Stomach (tissue), 9 donors: Measurements from ENCODE around the gene UPK2. TPM values are rescaled to one million over a fixed set of nuclear protein-coding genes. Genes with fewer than 3 reads are reported as not detected.

Experiments
- DNase-seq, 2 donors: peaks; one replicate each; pipeline versions ENCODE4 v3.0.0 to v3.0.0-alpha.2; 2013 to 2019
- H3K27ac ChIP-seq, 5 donors: fragments of 200-600 bp in 4 of 5; sonication (generic) in 4 of 5; one replicate each; pipeline ENCODE4 v1.5.1; 2013 to 2019; ENCODE audit warnings: mild to moderate bottlenecking in 1 of 5, moderate library complexity in 1 of 5
- H3K27me3 ChIP-seq, 3 donors: fragments of 200-600 bp; sonication (generic); one replicate each; pipeline ENCODE4 v1.5.1; 2017 to 2019; ENCODE audit warnings: mixed run types in 1 of 3
- H3K36me3 ChIP-seq, 4 donors: fragments of 200-600 bp; sonication (generic); 1 replicate in 3 of 4; 2 replicates in 1 of 4; pipeline ENCODE4 v1.5.1; 2016 to 2019
- H3K4me1 ChIP-seq, 4 donors: fragments of 200-600 bp; sonication (generic); one replicate each; pipeline ENCODE4 v1.5.1; 2016 to 2019
- H3K4me3 ChIP-seq, 4 donors: fragments of 200-600 bp; sonication (generic) in 3 of 4; one replicate each; pipeline ENCODE4 v1.5.1; 2016 to 2019; ENCODE audit warnings: mild to moderate bottlenecking in 1 of 4
- H3K9me3 ChIP-seq, 4 donors: fragments of 200-600 bp; sonication (generic); one replicate each; pipeline ENCODE4 v1.5.1; 2016 to 2019
- CTCF ChIP-seq, 7 experiments: fragments of 450-650 bp in 4 of 7; fragments of 200-600 bp in 3 of 7; sonication (generic) in 3 of 7; IDR thresholded peaks; one replicate each; pipeline ENCODE4 v1.5.1; 2016 to 2019; ENCODE audit warnings: antibody characterized with exemption in 7 of 7, control low read depth in 2 of 7, mild to moderate bottlenecking in 1 of 7
- EP300 ChIP-seq: sonication (generic); formaldehyde crosslinking; IDR thresholded peaks from one replicate; pipeline ENCODE4 v1.6.1; 2017; ENCODE audit warnings: antibody characterized with exemption
- POLR2A ChIP-seq, 4 donors: fragments of 450-650 bp; IDR thresholded peaks; one replicate each; pipeline ENCODE4 v1.6.1; 2016; ENCODE audit warnings: antibody characterized with exemption in 4 of 4, control low read depth in 2 of 4, mild to moderate bottlenecking in 1 of 4, moderate library complexity in 1 of 4
- POLR2AphosphoS5 ChIP-seq, 3 donors: sonication (generic); formaldehyde crosslinking; IDR thresholded peaks; one replicate each; pipeline ENCODE4 v1.6.1; 2016; ENCODE audit warnings: antibody characterized with exemption in 3 of 3
- WGBS, 5 donors: extraction: QIAGEN DNeasy Blood & Tissue Kit in 3 of 5; methylation state at CpG; one replicate each; pipeline versions ENCODE4 v1.1.5 to v1.1.7; 2013 to 2018; 5-methylcytosine and 5-hydroxymethylcytosine counted together
- intact Hi-C: fragments of 100-400 bp; cut with DNase I; formaldehyde crosslinking; loops from one replicate; pipeline ENCODE4 v1.15.1; 2023; ENCODE audit warnings: low total_unique reads
- polyA plus RNA-seq, 3 donors: library from polyadenylated mRNA; stranded (reverse); fragments of 200-250 nt; gene quantifications; one replicate each; pipeline ENCODE4 v1.2.3, GENCODE V29; 2013
- total RNA-seq, 5 donors: library from RNA; depleted of rRNA; stranded (reverse); fragments of >200 nt; gene quantifications; one replicate each; pipeline versions ENCODE4 v1.1.0 to v1.2.3, GENCODE V29; 2014 to 2016
- donor health status: healthy with polysubstance abuse.
- donor health status: Bipolar disorder and iron deficiency.
- donor health status: healthy.

Gene UPK2
- total and polyA plus RNA-seq, 8 donors, result 0.50 TPM; not detected in 7

DNA sequence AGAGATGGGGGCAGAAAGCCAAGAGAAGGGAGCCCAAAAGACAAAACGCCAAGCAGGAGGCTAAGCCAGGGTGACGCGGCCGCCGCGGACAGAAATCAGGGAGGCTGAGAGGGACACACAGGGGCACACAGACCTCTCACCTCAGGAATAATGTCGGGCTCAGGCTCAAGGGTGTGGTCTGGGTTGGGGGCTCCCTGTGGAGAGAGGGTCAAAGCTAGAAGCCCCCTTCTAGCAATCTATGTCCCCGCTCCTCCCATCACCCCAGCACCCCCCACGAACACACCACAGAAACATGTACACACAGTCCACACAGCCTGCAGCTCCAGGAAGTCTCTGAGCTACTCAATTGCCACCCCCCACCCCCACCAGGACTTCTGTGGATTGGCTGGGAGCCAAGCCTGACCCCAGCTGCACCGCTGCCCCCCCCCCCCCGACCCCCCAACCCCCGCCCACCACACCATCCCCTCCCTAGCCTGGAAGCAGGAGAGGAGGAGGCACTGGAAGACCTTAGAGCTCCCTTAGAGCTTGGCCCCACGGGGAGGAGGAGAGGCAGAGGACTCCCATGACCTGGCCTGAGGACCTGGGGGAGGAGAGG lies 37.3 kb upstream of the UPK2 start:
- Histone ChIP-seq H3K4me3 (peak overlapping the region; percentile 89 to 97 (median 90)), H3K27ac (peak overlapping the region; percentile 86 to 99 (median 97)), H3K4me1 (peaks cover 96 to 100% (median 100%) of the 10 kb centered on the region in 4 donors), H3K9me3 (no peaks in the 10 kb centered on the region), H3K27me3 (no peaks in the 10 kb centered on the region), H3K36me3 (no peaks in the 10 kb centered on the region)
- intact Hi-C loops, result no loop called here
- 4 to 16% (median 7%) methylated on average over 8 to 12 of the region's 13 CpGs for WGBS, 5 donors
- TF ChIP-seq EP300 (no peak), POLR2AphosphoS5 (IDR thresholded peaks at IDR 0.05) (no peak), POLR2A (IDR thresholded peaks at IDR 0.05) (no peak), CTCF (IDR thresholded peaks at IDR 0.05) (no peak)
- DNase-seq, result peak in 1 of 2 donors; percentile 67

GRCh38 chr11:118921121-118921928 lies 34.8 kb upstream of the UPK2 start:
- Histone ChIP-seq H3K27me3 (no peaks in the 10 kb centered on the region), H3K9me3 (no peaks in the 10 kb centered on the region), H3K4me3 (peak overlapping the region; percentile 89 to 97 (median 90)), H3K36me3 (no peaks in the 10 kb centered on the region), H3K4me1 (peaks cover 75 to 91% (median 84%) of the 10 kb centered on the region in 4 donors), H3K27ac (peak overlapping the region; percentile 86 to 99 (median 97))
- intact Hi-C loops, result no loop called here
- DNase-seq, result peak in 1 of 2 donors; percentile 75
- 5 to 22% (median 8%) methylated on average over 12 to 13 of the region's 13 CpGs for WGBS, 5 donors
- peak in 2 of 3 donors; percentile 29 to 54 for TF ChIP-seq POLR2AphosphoS5 (IDR thresholded peaks at IDR 0.05)
- TF ChIP-seq EP300, result no peak
- no peak for TF ChIP-seq POLR2A (IDR thresholded peaks at IDR 0.05)

- WGBS, 5 donors, result 1 to 22% (median 15%) methylated on average over 7 to 20 of the region's 20 CpGs
- Histone ChIP-seq H3K4me3 (peak overlapping the region; percentile 89 to 97 (median 90)), H3K27me3 (no peaks in the 10 kb centered on the region), H3K27ac (peak overlapping the region; percentile 86 to 99 (median 97)), H3K36me3 (no peaks in the 10 kb centered on the region), H3K9me3 (no peaks in the 10 kb centered on the region), H3K4me1 (peaks cover 73 to 91% (median 83%) of the 10 kb centered on the region in 4 donors)
- TF ChIP-seq EP300 (peak; percentile 37), POLR2A (IDR thresholded peaks at IDR 0.05) (peak in 2 of 4 donors; percentile 45 to 51), CTCF (IDR thresholded peaks at IDR 0.05) (no peak), POLR2AphosphoS5 (IDR thresholded peaks at IDR 0.05) (peak; percentile 86 to 93 (median 90))
- intact Hi-C loops, result no loop called here
- peak; percentile 85 to 88 for DNase-seq
Measured at GRCh38 chr11:118921929-118922744, 34.0 kb upstream of the UPK2 start.

GRCh38 chr11:118922745-118923627 lies 33.1 kb upstream of the UPK2 start:
- Histone ChIP-seq H3K4me3 (peak overlapping the region; percentile 89 to 97 (median 90)), H3K9me3 (no peaks in the 10 kb centered on the region), H3K36me3 (no peaks in the 10 kb centered on the region), H3K27ac (peak overlapping the region; percentile 86 to 99 (median 97)), H3K4me1 (peaks cover 72 to 91% (median 83%) of the 10 kb centered on the region in 4 donors), H3K27me3 (no peaks in the 10 kb centered on the region)
- TF ChIP-seq EP300, result no peak
- no peak for TF ChIP-seq POLR2A (IDR thresholded peaks at IDR 0.05)
- peak in 1 of 2 donors; percentile 16 for DNase-seq
- intact Hi-C loops, result no loop called here
- WGBS, 5 donors, result 17 to 33% (median 23%) methylated on average over 8 to 9 of the region's 9 CpGs
